ENCODE results near the gene INSM2.

The INSM2 gene

DNA sequence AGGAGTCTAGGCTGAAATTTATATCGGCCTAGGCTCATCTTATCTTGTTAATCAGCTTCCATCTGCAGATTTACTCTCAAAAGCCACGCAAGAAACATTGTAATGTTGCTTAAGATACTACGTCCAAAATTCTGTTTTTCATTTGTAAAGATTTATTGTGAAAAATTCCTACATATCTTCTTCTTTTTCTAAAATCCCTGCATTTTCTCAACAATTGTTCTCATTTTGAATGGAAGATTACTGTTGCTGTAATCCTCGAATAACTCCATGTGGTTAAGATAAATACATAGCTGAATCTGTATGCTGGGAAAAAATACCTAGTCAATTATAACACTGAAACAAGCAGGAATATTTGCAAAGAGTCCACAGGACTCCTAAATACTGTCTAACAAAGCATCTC, 15.6 kb downstream of the INSM2 start:
- DNase-seq (ENCODE audit: low read depth): no peak

DNA sequence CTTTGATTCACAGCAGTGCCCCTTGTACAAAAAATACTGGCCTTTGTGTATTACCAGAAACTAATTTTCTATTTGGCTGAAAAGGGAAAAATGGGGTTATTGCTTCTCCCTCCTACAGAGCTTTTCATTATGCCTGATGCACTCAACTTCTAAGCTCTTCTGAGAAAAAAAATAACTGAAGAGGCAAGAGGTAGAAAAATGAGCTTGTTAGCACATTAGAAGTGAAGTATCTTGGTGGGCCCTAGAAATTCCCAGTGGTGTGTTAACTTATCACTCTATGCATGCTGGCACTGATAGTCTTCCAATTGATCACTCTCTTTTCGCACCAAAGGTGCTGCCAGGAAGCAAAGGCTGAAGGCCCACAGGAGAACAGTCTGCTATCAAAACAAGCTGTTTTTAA, 17.1 kb downstream of the INSM2 start:
- no peak for DNase-seq (ENCODE audit: low read depth)

DNA sequence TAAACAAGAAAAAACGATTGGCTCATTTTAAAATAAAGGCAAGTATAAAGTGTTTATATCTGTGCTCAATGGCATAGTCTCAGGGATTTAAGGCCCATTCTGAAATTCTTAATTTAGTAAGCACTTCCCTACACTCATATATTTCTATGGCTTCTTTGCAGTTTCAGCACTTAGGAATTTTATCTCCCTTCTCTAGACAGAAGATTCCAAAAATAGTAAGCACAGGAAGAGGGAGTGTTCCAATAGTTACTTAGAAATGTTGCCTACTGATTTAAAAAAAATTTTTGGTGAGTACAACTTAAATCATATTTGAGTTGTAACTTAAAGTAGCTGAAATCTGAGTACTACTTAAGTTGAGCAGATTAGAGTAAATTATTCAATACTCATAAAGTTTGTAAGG, 19.8 kb downstream of the INSM2 start:
- DNase-seq (ENCODE audit: low read depth): no peak

DNA sequence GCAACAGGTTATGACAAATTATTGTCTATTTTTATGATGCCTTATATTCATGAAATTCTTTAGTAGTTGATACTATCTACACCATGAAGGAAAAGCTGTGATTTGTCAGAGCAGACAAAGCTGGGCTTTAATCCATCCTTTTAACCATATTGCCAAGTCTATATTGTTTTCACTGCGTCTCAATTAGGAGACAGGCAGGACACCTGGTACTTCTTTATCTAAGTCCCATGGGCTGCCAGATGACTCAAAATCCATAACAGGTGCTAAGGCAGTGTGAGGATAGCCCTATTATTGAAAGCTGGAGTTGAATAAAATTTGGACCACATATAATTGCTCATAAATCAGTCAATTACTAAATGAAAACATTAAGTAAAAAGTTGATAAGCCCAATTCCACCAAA, 22.6 kb downstream of the INSM2 start:
- DNase-seq (ENCODE audit: low read depth): no peak

DNA sequence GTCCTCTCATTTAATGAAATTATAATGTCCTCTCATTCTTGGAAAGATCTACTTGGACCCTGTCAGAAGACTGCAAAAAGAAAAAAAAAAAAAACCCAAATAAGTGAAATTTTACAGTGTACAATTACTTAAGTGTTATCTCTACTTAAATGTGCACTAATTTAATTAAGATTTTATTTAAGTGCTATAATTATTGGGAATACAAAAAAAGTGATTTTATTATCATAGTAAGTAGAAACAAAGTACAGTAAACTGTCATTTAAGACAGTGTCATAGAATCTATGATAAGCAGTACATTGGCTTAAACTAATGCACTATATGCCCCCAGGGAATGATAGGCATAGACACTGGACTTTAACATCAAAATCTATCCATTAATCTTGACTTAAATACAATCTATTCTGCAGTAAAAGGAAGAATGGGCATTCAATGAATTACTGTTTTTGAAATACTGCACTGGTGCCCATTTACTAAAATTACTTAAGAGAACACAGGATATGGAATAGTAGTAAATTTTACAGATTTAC, 23.3 kb downstream of the INSM2 start:
- no peak for DNase-seq (ENCODE audit: low read depth)

DNA sequence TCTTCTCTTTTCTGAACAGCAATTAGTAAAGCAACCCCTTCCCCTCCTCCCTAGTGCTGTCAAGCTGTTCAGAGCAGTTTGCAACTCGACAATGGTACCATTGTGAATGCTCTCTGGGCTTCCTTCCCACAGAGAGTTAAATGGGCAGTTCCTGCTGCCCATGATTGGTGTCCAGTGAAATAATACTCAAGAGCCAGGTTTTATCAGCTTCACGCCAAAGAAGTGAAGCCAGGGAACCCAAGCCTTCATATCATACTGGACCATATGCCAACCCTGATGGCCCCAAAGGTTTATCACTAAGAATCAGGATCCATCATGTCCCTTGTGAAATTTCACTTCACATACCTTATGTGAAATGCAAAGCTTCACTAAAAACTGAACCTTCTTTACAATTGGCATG, 24.7 kb downstream of the INSM2 start:
- no peak for DNase-seq (ENCODE audit: low read depth)

DNA sequence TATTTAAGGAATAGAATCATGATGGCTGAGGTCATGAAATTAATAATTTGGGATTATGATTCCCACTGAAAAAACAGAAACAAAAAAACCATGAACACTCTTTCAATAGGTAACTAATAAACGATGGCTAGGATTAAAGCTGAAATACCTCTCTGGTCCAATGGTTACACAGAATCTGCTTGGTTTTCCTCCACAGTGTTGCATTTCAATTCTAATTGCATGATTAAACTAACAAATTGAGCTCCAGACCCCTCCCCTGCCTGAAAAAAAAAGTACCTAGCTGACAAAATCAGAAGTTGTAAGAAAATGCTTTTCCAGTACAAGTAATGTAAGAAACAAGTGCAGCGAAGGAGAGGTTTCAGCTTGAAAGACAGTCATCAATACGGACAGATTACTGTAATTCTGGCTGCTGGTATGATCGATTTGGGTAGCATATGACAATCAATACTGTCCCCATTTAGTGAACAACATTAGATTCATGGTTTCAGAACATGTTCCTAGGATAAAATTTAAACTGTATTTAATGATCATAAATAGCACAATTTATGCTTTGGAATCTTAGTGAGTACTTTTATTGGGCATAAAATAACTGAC, 32.0 kb downstream of the INSM2 start:
- DNase-seq (ENCODE audit: low read depth): no peak

DNA sequence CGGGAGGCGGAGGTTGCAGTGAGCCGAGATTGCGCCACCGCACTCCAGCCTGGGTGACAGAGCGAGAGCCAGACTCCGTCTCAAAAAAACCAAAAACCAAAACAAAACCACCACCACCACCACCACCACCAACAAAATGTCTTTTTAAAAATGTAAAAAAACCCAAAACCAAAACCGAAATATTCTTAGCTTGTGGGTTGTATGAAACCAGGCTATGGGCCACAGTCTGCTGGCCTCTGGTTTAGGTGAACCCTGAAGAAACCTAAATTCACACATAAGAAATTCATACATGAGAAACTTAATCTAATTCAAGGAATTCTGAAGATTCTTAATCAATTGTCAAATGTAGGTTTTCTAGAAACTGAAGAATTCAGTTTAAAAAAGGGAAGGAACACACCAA, 37.6 kb downstream of the INSM2 start:
- no peak for DNase-seq (ENCODE audit: low read depth)

DNA sequence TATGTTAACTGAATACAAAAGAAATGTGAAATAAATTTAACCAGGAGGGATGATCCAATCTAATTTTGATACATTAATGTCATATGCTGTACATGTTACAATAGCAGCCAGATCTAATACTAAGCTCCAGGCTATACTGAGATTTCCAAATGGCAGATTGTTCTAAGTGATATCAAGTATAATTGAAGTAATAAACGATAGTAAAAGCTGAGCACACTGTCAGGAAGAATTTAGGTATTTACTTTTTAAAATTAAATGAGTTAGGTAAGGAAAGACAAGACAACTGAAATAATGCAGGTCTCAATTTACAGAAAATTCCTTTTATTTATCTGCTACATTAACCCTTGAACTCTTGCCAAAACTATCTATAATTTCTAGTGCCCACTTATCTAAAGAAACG, 39.9 kb downstream of the INSM2 start:
- no peak for DNase-seq (ENCODE audit: low read depth)

DNA sequence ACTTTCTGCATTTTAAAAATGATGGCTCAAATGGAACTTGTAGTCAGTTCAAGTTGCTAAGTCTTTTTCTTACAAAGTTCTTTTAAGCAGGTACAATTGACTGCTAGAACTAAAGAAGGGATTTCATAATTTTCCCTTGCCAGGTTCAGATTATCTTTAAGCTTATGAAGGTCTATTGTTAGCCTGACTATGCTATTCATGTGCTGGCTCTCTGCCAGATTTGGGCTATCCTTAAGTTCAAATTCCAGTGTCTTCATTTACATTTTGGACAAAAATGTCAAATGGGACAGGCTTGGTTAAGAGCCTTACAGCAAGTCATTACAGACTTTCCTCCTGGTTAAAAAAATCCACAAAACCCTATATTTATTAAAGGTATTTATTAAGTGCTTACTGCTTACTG, 42.3 kb downstream of the INSM2 start:
- no peak for DNase-seq (ENCODE audit: low read depth)

DNA sequence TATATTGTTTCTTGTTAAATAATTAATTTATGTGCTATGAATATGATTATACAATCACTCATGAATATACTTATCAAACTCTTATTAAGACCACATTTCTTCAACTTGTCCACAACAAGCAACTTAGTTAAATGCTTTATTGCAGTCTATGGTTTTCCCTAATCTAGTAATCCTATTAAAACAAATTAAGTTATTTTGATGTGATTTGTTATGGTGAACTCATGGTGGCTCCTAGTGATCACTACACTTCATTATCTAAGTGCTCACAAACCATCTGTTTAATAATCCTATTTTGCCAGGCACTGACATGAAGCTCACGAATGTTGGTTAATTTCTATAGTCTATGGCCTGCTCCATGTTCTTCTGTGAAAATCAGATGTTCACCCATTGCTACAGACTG, 42.9 kb downstream of the INSM2 start:
- no peak for DNase-seq (ENCODE audit: low read depth)

DNA sequence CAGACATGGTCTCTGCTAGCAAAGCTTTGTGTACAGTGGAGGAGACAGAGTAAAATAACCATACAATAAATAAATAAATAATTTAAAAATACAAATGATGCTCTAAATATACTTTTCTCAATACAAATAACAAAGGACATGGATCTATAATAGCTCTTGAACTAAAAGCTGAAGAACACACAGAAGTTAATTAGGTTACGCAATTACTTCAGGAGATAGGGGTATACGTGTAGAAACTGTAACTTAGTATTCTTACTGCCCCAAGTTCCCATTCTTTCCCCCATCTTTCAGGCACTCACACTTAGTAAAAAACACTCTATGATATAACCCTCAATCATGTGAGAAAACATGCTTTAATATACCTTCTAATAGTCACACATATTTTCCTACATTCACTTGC, 44.2 kb downstream of the INSM2 start:
- no peak for DNase-seq (ENCODE audit: low read depth)

DNA sequence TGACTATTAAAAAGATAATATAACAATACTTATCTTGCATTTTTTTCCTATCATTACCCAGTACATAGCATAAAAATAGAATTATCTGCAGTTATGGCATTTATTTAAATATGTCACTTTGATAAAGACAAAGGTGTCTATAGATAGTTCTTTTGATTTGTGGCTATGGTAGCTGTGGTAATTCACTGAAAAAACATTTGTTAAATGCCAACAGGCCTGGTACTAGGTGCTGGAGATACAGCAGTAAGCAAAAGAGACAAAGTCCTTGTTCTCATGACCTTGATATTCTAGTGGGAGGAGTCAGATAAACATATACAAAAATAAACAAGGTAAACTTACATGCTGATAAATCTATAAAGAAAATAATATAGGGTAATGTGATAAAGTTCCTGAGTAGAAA, 44.7 kb downstream of the INSM2 start:
- no peak for DNase-seq (ENCODE audit: low read depth)
